Stimulated activated CD4-positive, alpha-beta T cell treated with anti-CD3 and anti-CD28 coated beads, TNF-alpha, amount 100 ng/mL, for 1 hour (primary cell): ENCODE results near the gene ZNF334.

Source experiments
- DNase-seq, 3 donors: peaks; one replicate each; pipeline ENCODE4 v3.0.0-alpha.2; 2020; ENCODE audit warnings: low read depth in 3 of 3, low spot score in 1 of 3

Gene ZNF334

DNA sequence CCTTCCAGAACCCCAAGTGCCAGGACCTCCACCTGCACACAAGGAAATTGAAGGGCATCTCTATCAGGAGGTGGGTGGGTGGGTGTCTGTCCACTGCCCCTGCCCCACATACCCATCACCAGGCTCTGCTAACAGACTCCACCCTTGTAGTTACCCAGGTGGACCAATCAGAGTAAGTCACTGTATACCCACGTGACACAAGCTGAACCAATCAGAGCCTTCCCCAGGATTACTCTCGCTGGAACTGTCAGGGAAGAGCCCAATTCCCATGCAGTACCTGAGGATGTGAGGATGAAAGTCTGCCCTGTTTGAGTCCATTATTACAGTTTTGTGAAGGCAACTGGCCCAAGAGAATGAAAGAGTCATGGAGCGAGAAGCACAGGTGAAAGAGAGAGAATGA, 32.9 kb upstream of the ZNF334 start:
- DNase-seq = no peak

GRCh38 chr20:46545827-46546138, 32.4 kb upstream of the ZNF334 start:
- no peak for DNase-seq

- no peak for DNase-seq
These were observed 31.9 kb upstream of the ZNF334 start for GRCh38 chr20:46545077-46545826.

DNA sequence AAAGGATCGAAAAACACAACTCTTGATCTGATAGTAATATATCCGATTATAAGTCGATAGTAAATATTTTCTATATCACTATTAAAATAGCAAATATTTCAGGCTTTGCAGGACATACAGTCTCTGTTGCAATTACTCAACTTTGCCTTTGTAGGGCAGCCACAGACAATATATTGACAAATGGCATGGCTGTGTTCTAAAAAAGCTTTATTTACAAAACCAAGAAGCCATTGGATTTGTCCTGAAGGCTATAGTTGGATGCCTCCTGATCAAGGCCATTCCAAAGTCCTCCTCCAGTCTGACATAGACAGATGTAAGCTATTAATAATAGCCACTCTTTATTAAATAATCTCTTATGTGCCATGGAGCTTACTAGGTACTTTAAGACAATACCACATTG, 31.2 kb upstream of the ZNF334 start:
- no peak for DNase-seq

- no peak for DNase-seq
These were observed 30.6 kb upstream of the ZNF334 start for GRCh38 chr20:46543959-46544358.

- no peak for DNase-seq
These were observed 29.7 kb upstream of the ZNF334 start for GRCh38 chr20:46543033-46543432.

DNA sequence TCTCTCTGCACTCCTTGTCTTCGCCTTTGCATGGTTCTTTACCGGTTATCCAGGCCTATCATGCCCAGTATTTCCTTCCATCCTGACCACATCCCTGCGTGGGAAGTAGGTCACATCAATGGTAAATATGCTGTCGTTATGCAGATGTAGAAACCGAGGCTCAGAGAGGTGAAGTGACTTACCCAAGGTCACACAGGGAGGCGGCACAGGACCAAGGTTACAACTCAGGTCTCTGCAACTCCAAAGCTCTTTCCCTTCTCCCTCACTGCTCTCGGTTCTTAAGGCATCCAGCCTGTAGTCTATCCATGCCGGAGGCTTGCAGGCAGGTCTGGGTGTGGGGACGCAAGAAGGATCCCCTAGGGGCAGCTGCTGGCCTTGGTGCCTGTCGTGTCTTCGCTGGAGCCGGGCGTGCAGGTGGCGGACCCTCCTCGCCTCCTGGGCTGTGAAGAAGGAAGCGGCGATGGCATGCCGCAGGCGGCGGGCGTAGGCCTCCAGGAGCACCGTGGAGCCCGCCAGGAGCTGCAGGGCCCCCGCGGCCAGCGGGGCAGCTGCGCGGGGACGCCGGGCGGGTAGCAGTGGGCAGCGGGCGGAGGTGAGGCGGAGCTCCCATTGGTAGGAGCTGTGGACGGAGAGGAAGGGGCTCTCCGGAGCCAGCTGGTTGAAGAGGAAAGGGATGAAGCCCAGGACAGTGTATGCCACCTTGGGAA, 28.0 kb upstream of the ZNF334 start:
- DNase-seq = no peak

DNA sequence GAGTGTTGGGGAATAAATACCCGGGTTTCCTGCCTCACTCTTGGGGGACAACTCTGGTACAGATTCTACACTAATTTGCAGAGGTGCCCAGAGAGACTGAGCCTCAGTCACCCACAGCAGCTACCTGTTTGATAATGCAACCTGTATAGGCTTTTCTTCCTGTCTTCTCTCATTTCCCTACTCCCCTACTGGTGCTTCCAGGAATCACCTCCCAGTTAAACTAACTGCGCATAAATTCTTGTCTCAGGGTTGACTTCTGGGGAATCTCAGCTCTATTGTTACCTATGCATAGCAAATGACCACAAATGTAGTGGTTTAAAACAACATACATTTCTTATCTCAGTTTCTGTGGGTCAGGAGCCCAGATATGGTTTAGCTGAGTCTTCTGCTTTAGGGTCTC, 25.8 kb upstream of the ZNF334 start:
- DNase-seq = no peak

DNA sequence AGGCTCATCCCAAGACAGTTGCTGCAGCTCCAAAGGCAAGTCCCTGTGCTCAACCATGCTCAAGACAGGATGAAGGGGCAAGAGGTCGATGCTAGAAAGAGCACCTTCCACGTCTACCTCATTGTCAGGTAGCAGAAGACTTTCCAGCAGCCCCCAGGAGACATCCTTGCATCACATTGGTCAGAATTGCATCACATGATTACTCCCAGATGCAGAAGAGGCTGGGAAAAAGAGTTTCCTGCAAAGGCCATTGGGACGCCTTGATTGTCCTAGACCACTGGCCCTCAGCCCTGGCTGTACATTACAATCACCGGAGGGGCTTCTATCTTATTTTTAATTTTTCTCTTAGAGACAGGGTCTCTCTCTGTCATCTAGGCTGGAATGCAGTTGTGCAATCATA, 17.3 kb upstream of the ZNF334 start:
- no peak for DNase-seq

DNA sequence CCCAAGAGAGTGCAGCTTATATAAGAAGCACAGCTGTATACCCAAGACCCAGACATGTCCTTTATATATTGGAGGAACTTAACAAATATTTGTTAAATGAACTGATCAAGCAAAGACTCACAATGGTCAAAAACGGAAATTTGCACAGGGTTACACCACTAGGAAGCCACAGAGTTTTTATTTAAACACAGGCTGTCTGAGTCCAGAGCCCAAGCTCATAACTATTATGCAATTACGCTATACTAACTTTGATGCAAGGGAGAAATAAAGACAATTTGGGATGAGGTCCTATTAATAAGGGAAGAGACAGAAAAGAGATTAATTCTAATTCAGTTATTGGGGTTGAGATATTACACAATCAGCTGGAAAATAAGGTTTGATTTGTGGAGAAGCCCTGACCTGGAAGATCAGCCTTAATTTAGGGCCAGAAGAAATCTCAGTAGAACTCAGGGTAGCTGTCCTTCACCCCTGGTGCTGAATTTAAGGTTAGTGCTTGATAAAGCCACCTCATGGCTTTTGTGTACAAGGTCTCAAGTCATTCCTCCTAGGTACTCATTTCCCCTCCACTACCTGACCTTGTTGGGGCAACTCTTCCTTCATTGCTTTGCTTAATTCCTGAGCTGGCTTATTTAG, 10.5 kb upstream of the ZNF334 start:
- DNase-seq = no peak

- DNase-seq = no peak
These were observed 9.7 kb upstream of the ZNF334 start for GRCh38 chr20:46523108-46523507.

GRCh38 chr20:46520976-46521579, 7.7 kb upstream of the ZNF334 start:
- DNase-seq = peak in 1 of 3 donors; percentile 3

DNA sequence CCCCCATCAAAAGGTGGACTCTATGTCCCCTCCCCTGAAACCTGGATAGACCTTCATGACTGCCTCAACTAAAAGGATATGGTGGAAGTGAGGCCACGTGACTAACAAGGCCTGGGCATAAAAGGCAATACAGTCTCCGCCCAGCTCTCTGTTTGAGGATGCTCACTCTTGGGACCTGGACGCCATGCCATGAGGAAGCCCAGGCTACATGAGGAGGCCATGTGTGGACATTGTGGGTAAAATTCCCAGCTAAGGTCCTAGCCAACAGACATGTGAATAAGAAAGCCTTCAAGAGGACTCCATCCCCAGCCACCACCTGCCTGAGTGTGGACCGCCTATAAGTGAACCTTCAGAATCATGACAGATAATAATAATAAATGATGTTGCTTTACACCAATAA, 7.2 kb upstream of the ZNF334 start:
- no peak for DNase-seq

GRCh38 chr20:46519471-46520068, 6.2 kb upstream of the ZNF334 start:
- no peak for DNase-seq

DNA sequence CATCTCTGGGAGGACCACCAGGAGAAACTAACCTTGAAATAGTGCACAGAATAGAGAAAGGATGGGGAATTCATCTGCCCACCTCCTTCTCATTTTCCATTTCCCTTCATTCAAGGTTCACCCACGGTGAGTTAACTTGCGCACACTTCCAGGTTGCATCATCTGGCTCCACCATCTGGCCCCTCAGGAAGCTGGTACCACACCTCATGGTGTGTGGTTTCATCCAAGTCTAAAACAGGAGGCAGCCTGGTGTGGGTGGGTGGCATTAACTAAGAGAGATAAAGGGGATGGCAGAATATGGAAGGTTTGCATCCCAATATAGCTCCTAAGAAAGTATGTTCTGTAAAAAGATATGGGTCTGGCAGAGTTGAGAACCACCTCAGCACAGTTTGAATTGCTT, 3.8 kb downstream of the ZNF334 start:
- no peak for DNase-seq

DNA sequence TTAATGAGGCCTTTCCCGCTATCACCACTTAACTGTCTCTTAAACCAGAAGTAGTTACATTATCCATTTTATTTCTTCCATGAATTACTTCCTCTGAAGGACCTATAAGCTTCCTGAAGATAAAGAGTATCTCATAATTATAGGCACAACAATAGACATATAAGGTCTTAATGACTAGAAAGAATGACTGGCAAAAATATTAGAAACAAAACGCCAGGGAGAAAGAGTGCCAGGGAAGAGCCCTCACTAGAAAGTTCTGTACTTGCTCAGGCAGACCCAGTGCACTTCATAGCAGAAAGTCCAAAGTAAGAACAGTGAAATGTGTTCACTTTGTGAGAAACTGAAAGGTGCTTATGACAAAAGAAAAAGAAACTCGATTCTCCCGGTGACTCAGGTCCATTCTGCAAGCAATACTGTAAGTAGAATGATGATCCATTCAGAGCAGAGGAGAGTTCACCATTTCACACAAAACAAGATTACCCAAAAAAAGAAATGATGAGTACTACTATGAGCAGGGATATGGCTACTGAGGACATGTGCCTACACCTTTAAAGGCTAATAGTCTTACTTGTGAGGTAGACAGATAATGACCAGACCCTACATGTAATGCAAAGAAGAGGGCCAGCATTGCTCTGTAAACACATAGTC, 5.5 kb downstream of the ZNF334 start:
- no peak for DNase-seq

- no peak for DNase-seq
These were observed 7.9 kb downstream of the ZNF334 start for GRCh38 chr20:46505506-46505905.

- DNase-seq = no peak
These were observed 11.4 kb downstream of the ZNF334 start for GRCh38 chr20:46501961-46502360.

DNA sequence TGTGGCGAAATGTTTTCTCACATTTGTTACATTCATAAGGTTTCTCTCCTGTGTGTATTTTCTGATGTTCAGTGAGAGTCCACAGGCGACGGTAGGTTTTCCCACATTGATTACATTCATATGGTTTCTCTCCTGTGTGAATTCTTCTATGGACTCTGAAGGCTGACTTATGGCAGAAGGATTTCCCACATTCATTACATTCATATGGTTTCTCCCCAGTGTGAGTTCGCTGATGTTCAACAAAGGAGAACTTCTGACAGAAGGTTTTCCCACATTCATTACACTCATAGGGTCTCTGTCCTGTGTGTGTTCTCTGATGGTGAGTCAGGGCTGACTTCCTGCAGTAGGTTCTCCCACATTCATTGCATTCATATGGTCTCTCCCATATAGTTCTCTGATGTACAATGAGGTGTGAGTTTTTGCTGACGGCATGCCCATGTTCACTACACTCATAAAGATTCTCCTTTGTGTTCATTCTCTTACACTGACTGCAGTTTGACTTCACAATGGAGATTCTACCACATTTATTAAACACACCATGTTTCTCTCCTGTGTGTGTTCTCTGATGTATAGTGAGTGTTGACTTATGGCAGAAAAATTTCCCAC, 11.9 kb downstream of the ZNF334 start:
- no peak for DNase-seq

DNA sequence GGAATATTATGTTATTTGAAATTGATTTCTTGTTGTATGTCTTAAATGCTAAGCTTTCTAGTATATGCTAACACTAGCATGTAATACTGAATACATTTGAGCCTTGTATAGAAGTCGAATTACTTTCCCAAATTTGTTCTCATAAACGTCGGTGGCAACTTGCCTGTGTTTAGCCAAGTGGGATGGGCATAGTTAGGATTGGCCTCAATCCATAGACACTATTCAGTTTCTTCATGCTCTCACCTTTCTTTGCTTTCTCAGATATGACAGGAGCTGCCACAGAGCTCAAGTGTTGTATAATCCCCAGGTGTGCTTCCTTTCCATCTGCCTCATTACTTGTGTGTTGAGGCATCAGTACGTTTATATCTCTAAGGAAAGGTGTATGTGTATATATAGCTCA, 19.3 kb downstream of the ZNF334 start:
- no peak for DNase-seq

GRCh38 chr20:46491354-46491753, 22.0 kb downstream of the ZNF334 start:
- no peak for DNase-seq
